Measurements from ENCODE around the gene DTX3L. TPM values are rescaled to one million over a fixed set of nuclear protein-coding genes. Genes with fewer than 3 reads are reported as not detected.
A peak's percentile ranks its signal among the peaks of the same experiment; 100 is the strongest.

Gene DTX3L
- total and polyA plus RNA-seq, 10 of the 15 experiments (the other 5 are each of a cell fraction or from before 2014, with no cell fraction given): 9.9 to 41.4 (median 21.7) TPM

- TF ChIP-seq CUX1 (IDR thresholded peaks at IDR 0.05; ENCODE audit: insufficient replicate concordance, low read depth, low read length) (no peak), KDM1A (IDR thresholded peaks at IDR 0.05; ENCODE audit: borderline replicate concordance) (no peak), BACH1 (IDR thresholded peaks at IDR 0.05; ENCODE audit: borderline replicate concordance) (0 out of 2 replicates have a peak, but pooled peaks have one; percentile 58), PAX8 (IDR thresholded peaks at IDR 0.05) (no peak), RBBP5 (conservative IDR thresholded peaks at IDR 0.05) (no peak), BCL11A (IDR thresholded peaks at IDR 0.05; ENCODE audit: low read depth, low read length) (no peak), CHD2 (IDR thresholded peaks at IDR 0.05; ENCODE audit: borderline replicate concordance, low read depth, low read length) (no peak), RB1 (IDR thresholded peaks at IDR 0.05; ENCODE audit: borderline replicate concordance) (peak; percentile 67; the same call in 1 of the 2 replicates), PAX5 (IDR thresholded peaks at IDR 0.05; ENCODE audit: borderline replicate concordance, low read depth, low read length) (no peak), BCLAF1 (IDR thresholded peaks at IDR 0.05) (no peak; the same call in 1 of the 2 replicates), BMI1 (IDR thresholded peaks at IDR 0.05; ENCODE audit: borderline replicate concordance) (no peak), NFYB (IDR thresholded peaks at IDR 0.05; ENCODE audit: insufficient read depth, low read depth, low read length) (no peak), CBFB (IDR thresholded peaks at IDR 0.05; ENCODE audit: low read depth) (0 out of 2 replicates have a peak, but pooled peaks have one; percentile 41), IKZF2 (IDR thresholded peaks at IDR 0.05) (peak; percentile 74 to 78), EED (IDR thresholded peaks at IDR 0.05; ENCODE audit: low read depth) (peak; percentile 83), ATF7 (IDR thresholded peaks at IDR 0.05; ENCODE audit: low read depth) (no peak), EP300 (IDR thresholded peaks at IDR 0.05; ENCODE audit: borderline replicate concordance in 1 of 2, control insufficient read depth in 1 of 2, low read depth in 2 of 2, low read length in 2 of 2) (peak in 1 of 2 experiments; percentile 4; a peak in 1 of 4 replicates), CTCF (IDR thresholded peaks at IDR 0.05 in 2 of 3, conservative IDR thresholded peaks at IDR 0.05 in 1 of 3; ENCODE audit: control insufficient read depth in 2 of 3, extremely low read depth in 1 of 3, insufficient read depth in 1 of 3, low read depth in 3 of 3, low read length in 3 of 3) (peak in 2 of 3 experiments; percentile 6 to 15; a peak in 1 of 6 replicates)
These were observed 13.4 kb downstream of the DTX3L start, which contains the start of gene PARP15 (continued) for GRCh38 chr3:122577409-122578031.
